OCI-M2 (cell line): ENCODE measurements around the gene HCST.
"Not testable (repeated sequence)": the region's sequence is repeated elsewhere in the genome, so short reads cannot be mapped to it uniquely, and the experiment has no call there.

Experiments used
- DNase-seq: peaks from one replicate; lab custom pipeline; 2025; ENCODE audit not compliant: unreplicated experiment; lab: John Stamatoyannopoulos, UW

Gene HCST

GRCh38 chr19:35903550-35904179, 1.3 kb downstream of the HCST start:
- peak; percentile 94 for DNase-seq

- no peak for DNase-seq
Measured at GRCh38 chr19:35904311-35905068, 2.2 kb downstream of the HCST start.

GRCh38 chr19:35905178-35905727, 2.9 kb downstream of the HCST start:
- DNase-seq, result no peak

GRCh38 chr19:35907377-35907745, 5.0 kb downstream of the HCST start:
- no peak for DNase-seq

GRCh38 chr19:35908010-35908441, 5.7 kb downstream of the HCST start, which contains the start of gene TYROBP:
Gene TYROBP (minus strand): TSS chr19:35908295. CDS start chr19:35908228, 67 bp downstream.
- no peak for DNase-seq

- DNase-seq, result peak; percentile 98
Measured at GRCh38 chr19:35908973-35909683, 6.8 kb downstream of the HCST start.

GRCh38 chr19:35909684-35910035, 7.3 kb downstream of the HCST start:
- no peak for DNase-seq

GRCh38 chr19:35910355-35910754, 8.0 kb downstream of the HCST start:
- not testable (repeated sequence) for DNase-seq

GRCh38 chr19:35911173-35911572, 8.8 kb downstream of the HCST start:
- no peak for DNase-seq

- DNase-seq, result no peak
Measured at GRCh38 chr19:35911790-35912189, 9.5 kb downstream of the HCST start.

- DNase-seq, result no peak
Measured at GRCh38 chr19:35913589-35913988, 11.3 kb downstream of the HCST start.

GRCh38 chr19:35915443-35915842, 13.1 kb downstream of the HCST start:
- no peak for DNase-seq

- DNase-seq, result no peak
Measured at GRCh38 chr19:35919306-35919705, 17.0 kb downstream of the HCST start.

- DNase-seq, result no peak
Measured at GRCh38 chr19:35921012-35921411, 18.7 kb downstream of the HCST start.

GRCh38 chr19:35925501-35925900, 23.2 kb downstream of the HCST start:
- DNase-seq, result no peak

GRCh38 chr19:35928507-35928906, 26.2 kb downstream of the HCST start:
- no peak for DNase-seq

GRCh38 chr19:35929876-35930275, 27.5 kb downstream of the HCST start:
- no peak for DNase-seq

- DNase-seq, result peak; percentile 100
Measured at GRCh38 chr19:35931161-35931873, 29.0 kb downstream of the HCST start.

- no peak for DNase-seq
Measured at GRCh38 chr19:35931874-35932202, 29.5 kb downstream of the HCST start.

- no peak for DNase-seq
Measured at GRCh38 chr19:35932291-35932936, 30.1 kb downstream of the HCST start.
